Measurements from ENCODE around the gene SAMD10. TPM values are rescaled to one million over a fixed set of nuclear protein-coding genes. Genes with fewer than 3 reads are reported as not detected.
"Not testable (repeated sequence)": the region's sequence is repeated elsewhere in the genome, so short reads cannot be mapped to it uniquely, and the experiment has no call there.

SAMD10 gene
- polyA plus RNA-seq (2014; cell fraction: cytosol; rRNA removed), result 3.9 and 16.4 TPM in 2 replicates
- polyA plus RNA-seq (2014; cell fraction: nucleus; rRNA removed), result 29.2 and 35.3 TPM in 2 replicates

DNA sequence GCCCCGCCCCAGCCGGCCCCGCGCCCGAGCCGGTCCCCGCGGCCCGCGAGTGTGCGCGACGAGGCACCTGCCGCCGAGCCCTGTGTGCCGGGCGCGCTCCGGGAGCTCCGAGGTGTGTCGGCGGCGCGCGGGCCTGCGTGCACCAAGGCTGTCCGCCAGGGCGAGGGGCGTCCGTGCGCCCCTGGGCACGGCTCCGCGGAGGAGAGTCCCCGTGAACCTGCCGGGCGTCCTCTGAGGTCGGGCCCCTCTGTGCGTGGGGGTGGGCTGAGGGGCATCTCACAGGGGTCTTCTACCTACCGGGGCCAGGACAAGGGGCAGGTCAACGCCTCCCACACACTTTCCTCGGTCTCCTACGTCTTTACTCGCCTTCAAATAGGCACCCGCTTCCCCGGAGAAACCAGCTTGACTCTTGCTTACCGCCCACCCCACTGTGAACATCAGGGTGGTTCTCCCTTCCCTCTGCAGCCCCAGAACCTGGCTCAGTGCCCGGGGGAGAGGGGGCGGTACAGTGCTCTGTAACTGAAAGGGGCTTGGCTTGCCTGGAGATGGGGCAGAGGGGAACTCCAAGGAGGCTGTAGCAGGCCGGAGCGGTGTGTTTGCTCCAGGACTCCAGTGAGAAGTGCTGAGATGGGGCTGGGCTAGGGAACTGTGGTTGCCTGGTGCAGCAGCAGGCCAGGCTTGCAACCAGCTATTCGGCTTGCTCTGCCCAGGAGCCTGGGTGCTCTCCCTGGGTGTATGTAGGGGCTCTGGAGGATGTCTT, at the start of gene SAMD10:
SAMD10 (minus strand) TSS at position 86 of the 760 bp plus-strand sequence. CDS start 175 bp downstream, outside the sequence.
- DNase-seq (ENCODE audit: low spot score), result peak; percentile 75

DNA sequence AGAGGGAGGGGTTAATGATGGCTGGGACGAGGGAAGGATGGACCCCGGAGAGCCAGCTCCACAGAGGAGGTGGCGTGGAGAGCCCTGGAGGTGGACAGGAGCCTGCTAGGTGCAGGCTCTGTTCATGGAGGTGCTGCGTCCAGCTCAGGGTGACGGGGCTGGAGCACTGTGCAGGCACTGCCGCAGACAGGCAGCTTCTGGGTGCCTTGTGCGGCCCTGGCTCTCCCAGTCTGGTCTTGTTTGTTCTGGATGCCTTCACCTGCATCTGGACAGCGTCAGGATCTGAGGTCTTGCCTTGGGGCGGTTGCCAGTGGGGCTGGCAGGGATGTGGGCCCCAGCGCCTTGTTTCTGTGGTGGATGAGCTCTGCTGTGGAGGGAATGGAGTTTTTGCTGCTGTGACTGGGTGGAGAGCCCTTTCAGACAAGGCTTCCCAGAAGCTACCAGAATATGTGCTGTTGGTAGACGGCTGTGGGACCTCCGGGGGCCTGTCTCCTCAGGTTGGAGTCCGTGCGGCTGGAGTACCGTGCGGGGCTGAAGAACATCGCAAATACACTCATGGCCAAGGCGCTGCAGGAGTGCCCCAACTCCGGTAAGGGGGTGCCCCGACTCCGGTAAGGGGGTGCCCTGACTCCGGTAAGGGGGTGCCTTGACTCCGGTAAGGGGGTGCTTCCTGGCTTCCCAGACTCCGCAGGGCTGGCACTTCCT, 48.7 kb upstream of the SAMD10 start:
- no peak for DNase-seq (ENCODE audit: low spot score)

DNA sequence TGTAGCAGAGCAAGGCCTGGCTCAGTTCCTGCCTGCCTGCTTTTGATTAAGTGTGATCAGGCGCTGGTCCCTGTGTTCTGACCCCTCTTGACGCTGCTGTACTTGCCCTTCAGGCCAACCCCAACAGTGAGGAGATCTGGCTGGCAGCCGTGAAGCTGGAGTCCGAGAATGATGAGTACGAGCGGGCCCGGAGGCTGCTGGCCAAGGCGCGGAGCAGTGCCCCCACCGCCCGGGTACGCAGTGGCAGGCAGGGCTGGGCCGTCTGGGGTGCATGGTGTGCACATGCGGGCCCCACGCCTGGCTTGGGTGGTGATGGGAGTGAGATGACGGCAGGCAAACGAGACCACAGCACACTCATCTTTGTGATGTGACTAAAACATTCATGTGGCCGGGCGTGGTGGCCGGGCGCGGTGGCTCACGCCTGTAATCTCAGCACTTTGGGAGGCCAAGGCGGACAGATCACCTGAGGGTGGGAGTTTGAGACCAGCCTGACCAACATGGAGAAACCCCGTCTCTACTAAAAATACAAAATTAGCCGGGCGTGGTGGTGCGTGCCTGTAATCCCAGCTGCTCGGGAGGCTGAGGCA, 46.5 kb upstream of the SAMD10 start:
- DNase-seq (ENCODE audit: low spot score), result no peak

DNA sequence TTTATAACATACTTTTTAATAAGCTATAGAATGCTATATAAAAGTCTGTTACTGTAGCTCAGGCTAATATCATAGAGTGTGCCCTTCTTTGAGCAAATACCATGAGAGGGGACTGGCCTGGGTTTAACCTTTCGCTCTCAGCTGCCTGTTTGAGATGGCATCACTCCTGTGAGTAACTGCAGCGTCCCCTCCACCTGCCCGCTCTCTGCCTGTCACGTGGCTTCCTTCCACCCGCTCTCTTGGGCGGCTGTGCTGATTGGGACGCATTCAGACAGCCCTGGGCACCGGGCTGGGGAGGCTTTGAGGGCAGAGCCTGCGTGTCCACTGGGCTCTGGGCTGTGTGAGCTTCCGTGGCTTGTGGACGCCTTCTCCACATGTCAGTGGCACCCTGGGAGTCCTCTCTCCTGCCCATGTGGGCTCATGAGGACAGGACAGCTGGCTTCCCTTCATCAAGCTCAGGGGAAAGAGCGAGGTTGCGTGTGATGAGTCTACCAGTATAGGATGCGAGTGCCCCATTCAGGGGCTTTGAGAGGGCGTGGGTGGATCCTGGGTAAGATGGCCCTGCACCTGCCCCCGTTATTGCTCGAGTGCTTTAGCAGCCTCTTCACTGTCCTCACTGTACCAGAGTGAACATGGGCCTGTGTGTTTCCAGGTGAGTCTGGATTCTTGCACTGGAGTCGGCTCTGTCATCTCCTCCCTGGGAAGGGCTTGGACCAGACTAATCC, 45.8 kb upstream of the SAMD10 start:
- no peak for DNase-seq (ENCODE audit: low spot score)

DNA sequence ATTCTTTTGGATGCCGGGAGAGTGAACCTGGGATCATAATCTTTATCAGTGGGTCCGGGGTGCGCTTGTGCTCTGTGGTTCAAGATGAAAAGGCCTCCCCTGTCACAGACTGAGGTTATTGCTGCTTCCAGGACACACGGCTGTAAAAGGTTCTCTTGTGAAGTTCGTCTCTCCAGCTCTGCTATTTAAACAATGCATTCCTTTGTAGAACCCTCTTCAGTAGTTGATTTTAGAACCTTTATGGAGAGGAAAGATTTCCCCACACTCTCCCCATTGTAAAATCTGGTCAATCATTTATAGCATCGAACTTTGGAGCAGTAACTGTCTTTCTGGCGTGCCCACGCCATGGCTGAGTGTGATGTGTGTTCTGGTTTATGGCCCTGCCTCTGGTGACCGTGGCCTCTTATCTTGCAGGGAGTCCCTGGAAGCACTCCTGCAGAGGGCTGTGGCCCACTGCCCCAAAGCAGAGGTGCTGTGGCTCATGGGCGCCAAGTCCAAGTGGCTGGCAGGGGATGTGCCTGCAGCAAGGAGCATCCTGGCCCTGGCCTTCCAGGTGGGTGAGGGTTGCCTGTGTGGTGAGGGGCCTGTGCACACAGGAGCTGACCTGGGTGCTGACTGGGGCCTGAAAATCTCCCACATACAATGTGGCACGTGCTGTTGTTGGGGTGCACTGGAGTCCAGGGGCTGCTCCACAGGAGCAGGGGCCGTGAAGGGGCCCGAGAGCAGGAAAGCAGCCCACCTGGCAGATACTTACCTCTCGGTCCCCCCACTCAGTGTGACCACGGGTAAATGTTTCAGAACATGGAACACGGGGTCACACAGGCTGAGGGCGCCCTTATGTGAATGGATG, 44.9 kb upstream of the SAMD10 start:
- DNase-seq (ENCODE audit: low spot score), result no peak

DNA sequence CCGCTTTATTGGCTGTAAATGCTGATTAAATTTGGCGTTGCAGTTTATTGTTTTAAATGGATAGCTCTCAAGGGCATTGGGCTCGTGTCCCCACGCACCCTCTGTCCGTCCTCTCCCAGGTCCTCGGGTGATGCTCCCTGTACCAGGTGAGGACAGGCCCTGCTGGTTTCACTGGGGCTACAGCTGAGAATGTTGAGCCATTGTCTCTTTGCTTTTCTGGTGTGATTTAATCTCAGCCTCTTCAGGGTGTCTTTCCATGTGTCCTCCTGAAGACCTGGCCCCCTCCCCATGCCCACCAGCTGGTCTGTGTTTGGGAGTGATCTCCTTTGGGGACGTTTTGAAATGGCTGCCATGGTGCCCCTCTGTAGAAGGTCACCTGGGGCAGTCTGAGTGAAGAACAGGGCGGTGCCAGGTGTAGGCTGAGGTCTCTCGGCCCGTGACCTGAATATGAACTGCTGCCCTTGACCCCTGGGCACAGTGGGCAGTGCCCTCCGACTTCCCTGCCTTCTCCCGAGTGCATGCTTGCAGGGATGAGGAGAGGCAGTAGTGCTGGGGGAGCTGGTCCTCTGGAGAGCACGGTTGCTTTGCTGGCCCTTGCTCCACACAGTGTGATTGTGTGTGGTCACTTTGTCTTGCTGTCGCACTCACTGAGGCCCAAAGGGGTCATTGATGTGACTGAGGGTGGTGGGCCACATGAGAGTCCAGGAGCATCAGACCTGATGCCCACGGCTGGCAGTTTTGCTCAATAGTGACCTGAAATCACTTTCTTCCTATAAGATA, 44.1 kb upstream of the SAMD10 start:
- no peak for DNase-seq (ENCODE audit: low spot score)

DNA sequence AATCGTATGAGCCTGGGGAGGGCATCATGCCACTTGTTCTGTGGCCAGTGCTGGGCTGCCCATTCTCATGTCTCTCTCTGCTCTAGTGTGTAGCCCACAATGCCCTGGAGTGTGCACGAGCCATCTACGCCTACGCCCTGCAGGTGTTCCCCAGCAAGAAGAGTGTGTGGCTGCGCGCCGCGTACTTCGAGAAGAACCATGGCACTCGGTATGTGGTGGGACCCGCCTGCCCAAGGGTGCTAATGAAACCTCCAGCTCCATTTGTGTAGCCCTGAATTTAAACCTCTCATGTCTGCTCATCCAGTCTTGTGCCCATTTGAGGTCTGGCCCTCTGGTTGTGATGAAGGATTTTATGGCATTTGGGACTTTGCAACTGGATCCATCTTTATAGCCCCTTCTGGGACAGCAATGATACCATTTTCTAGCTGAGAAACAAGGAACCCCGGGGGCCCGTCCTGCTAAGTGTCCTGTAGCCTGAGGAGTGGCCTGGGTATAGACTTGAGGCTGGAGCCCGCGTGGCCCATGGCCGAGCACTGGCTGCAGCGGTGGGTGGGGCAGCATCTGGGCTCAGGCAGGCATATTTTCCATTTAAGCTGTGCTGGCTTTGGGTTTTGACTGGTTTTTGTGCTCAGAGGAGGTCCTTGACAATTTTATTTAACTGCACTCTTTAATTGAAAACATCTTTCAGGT, 43.4 kb upstream of the SAMD10 start:
- DNase-seq (ENCODE audit: low spot score), result no peak

DNA sequence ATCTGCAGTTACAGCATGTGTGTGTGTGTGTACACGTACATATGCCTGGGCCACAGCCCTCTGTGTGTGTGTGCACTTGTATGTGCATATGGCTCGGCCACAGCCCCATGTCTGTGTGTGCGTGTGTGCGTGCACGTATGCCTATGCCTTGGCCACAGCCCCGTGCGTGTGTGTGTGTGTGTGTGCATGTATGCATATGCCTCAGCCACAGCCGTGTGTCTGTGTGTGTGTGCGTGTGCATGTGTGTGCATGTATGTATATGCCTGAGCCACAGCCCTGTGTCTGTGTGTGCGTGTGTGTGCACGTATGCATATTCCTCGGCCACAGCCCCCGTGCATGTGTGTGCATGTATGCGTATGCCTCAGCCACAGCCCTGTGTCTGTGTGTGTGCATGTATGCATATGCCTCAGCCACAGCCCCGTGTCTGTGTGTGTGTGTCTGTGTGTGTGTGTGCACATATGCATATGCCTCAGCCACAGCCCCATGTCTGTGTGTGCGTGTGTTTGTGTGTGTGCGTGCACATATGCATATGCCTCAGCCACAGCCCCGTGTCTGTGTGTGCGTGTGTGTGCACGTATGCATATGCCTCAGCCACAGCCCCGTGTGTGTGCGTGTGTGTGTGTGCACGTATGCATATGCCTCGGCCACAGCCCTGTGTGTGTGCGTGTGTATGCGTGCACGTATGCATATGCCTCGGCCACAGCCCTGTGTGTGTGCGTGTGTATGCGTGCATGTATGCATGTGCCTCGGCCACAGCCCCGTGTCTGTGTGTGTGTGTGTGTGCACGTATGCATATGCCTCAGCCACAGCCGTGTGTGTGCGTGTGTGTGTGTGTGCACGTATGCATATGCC, 41.9 kb upstream of the SAMD10 start:
- no peak for DNase-seq (ENCODE audit: low spot score)

DNA sequence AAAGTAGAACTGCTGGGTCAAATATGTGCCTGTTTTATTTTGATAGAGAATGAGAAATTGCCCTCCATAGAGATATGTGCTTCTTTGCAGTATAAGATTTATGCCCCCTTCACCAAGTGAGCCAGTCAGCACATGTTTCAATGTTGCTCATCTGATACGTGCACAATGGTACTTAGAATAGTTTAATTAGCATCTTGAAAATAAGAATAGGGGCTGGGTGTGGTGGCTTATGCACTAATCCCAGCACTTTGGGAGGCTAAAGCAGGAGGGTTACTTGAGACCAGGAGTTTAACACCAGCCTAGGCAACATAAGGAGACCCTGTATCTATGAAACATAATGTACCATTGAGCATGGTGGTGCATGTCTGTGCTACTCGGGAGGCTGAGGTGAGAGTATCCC, 36.2 kb upstream of the SAMD10 start:
- DNase-seq (ENCODE audit: low spot score), result no peak

DNA sequence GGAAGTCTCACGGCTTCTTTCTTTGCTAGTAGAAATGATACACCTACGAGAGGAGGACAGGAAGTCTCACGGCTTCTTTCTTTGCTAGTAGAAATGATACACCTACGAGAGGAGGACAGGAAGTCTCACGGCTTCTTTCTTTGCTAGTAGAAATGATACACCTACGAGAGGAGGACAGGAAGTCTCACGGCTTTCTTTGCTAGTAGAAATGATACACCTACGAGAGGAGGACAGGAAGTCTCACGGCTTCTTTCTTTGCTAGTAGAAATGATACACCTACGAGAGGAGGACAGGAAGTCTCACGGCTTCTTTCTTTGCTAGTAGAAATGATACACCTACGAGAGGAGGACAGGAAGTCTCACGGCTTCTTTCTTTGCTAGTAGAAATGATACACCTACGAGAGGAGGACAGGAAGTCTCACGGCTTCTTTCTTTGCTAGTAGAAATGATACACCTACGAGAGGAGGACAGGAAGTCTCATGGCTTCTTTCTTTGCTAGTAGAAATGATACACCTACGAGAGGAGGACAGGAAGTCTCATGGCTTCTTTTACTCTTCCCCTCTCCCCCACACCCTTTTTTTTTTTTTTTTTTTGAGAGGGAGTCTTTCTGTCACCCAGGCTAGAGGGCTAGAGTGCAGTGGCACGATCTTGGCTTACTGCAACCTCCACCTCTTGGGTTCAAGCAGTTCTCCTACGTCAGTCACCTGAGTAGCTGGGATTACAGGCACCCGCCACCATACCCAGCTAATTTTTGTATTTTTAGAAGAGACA, 33.1 kb upstream of the SAMD10 start:
- not testable (repeated sequence) for DNase-seq (ENCODE audit: low spot score)

DNA sequence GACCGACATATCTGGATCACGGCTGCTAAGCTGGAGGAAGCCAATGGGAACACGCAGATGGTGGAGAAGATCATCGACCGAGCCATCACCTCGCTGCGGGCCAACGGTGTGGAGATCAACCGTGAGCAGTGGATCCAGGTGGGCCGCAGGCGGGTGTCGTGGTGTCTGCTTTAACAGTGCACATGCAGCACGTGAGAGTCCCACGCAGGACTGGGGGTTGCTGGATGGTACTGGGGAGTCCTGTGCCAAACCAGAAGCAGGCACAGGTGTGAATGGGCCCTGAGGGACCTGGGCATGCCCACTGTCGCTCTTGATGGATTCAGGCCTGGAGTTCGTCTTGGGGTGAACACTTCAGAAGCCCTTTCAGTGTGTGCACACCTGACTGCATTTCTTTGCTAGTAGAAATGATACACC, 31.9 kb upstream of the SAMD10 start:
- DNase-seq (ENCODE audit: low spot score), result no peak

DNA sequence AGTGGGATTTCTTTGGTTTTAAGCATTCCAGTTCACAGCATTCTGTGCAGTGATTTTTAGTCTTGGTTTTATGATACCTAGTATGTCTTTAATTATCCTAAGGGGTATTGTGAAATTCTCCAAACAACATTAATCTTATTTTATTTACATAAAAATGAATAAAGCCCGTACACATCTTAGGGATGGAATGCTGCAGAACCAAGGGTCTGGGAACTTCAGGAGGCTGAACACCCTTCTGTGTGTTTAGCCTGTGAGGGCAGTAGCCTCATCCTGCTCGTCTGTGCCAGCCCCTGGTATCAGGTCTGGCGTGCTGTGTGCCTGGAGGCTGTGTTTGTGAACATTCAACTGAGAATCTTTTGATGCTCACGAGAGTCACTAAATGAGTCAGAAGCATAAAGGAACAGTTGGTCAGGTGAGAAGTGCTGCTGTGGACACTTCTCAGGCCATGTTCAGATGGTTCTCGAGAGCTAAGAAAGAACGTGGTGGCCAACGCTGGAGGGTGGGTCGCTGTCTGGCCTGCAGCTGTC, 31.3 kb upstream of the SAMD10 start:
- DNase-seq (ENCODE audit: low spot score), result no peak

DNA sequence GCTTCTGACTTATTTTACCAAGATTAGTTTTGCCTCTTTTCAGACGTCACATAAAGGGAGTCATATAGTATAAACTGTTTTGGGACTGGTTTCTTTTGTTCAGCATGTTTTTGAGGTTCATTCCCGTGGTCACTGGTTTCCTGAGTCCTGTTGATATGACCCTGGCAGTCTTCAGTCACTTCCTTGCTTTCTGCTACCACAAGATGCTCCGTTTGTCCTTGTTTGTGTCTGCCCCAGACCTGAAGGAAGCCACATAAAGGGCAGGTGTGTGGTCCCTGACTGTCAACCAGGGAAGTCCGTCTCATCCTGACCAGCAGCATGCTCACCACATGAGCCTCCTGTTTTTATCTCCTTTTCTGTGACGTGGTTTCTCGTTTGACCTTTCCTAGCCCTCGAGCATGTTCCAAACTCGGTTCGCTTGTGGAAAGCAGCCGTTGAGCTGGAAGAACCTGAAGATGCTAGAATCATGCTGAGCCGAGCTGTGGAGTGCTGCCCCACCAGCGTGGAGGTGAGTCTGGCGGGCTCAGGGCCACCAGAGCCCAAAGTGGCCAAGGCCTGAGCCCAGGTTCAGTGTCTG, 30.5 kb upstream of the SAMD10 start:
- no peak for DNase-seq (ENCODE audit: low spot score)

DNA sequence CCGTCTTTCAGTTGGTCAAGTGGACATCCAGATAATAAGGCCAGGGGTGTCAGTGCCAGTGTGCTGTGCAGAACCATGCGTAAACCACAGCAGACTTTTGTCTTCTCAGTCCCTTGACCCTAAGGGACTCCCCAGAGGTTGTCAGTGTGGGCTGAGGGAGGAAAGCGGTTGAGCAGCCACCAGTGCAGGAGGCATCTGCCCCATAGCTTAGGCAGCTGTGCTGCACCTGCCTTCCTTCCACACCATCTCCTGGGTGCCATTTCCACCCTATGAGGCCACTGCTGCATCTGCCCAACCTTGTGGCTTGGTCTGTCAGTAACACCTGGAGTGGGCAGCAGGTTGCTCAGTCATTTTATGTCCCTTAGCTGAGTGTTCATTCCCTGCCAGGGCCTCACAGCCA, 27.5 kb upstream of the SAMD10 start:
- DNase-seq (ENCODE audit: low spot score), result no peak

DNA sequence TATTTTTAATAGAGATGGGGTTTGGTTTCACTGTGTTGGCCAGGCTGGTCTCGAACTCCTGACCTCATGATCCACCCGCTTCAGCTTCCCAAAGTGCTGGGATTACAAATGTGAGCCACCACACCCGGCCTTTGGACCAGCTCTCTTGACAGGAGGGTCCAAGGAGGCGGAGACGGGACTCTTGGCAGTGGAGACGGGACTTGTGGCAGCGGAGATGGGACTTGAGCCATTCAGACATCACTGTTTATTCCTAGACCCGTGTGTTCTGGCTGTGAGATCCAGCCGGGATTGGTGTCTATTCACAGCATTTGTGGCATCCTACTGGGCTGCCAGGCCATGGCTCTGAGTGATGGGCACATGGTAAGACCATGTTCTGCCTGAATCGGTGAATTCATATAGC, 27.0 kb upstream of the SAMD10 start:
- no peak for DNase-seq (ENCODE audit: low spot score)

DNA sequence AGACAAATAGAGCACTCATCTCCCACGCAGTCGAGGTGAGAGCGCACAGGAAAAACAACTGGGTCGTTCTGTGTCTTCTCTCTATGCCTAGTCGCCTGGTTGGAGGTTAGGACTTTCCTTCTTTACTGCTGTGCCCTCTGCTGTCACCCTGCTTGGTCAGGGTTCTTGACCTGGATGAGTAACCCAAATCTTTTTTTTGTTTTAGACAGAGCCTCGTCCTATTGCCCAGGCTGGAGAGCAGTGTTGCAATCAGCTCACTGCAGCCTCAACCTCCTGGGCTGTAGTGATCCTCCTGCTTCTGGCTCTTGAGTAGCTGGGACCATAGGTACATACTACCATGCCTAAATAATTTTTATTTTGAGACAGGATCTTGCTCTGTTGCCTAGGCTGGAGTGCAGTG, 26.0 kb upstream of the SAMD10 start:
- DNase-seq (ENCODE audit: low spot score), result no peak

All from SK-N-DZ (cell line).